Activated naive CD4-positive, alpha-beta T cell (primary cell): ENCODE results near the gene TBX6.
"Not testable (repeated sequence)": the region's sequence is repeated elsewhere in the genome, so short reads cannot be mapped to it uniquely, and the experiment has no call there.

Experiments used
- DNase-seq, 4 experiments: peaks; one replicate each; lab custom pipeline; 2025; lab: John Stamatoyannopoulos, UW

Gene TBX6, protein sequence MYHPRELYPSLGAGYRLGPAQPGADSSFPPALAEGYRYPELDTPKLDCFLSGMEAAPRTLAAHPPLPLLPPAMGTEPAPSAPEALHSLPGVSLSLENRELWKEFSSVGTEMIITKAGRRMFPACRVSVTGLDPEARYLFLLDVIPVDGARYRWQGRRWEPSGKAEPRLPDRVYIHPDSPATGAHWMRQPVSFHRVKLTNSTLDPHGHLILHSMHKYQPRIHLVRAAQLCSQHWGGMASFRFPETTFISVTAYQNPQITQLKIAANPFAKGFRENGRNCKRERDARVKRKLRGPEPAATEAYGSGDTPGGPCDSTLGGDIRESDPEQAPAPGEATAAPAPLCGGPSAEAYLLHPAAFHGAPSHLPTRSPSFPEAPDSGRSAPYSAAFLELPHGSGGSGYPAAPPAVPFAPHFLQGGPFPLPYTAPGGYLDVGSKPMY

DNA sequence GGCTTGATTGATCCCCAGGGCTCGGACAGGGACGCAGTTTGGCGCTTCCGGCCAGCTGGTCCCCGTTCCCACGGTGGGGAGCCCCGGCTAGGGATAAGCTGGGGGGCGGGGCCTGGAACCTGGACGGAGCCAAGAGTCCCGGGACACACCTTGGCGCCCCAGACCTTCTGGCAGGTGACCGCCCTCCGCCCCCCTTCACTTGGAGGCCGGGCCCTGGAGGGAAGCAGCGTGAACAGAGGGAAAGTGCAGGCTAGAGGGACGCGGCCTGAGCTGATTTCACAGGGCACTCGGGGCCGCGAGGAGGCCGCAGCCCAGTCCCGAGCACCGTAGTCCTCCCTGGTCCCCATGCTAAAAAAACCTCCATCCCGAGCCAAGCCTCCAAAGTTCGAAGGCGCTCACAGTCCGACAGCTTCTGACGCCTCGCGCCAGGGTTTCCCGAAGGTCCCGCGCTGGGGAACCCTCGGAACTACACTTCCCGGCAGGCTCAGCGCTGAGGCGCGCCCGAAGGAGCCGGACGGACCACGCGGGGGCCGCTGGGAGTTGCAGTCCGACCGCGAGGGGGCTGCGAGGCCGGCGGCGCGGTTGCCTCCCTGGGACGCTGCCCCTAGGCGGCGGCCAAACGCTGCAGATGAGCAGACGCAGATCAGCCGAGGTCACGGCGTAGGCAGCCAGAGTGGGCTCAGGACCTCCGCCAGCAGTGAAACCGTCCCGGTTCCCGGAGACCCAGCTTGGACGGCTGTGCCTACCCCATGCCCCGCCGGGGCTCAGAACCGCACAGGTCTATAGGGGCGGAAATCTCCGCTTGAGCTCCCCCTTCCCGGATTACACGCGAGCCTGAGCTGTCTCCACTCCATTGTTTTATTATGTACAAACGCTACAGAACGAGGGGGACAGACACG is at the start of gene TBX6:
TBX6 (minus strand) TSS at position 451 of the 899 bp plus-strand sequence. CDS start 731 bp downstream, outside the sequence.
- peak; percentile 80 to 91 (median 84) for DNase-seq

DNA sequence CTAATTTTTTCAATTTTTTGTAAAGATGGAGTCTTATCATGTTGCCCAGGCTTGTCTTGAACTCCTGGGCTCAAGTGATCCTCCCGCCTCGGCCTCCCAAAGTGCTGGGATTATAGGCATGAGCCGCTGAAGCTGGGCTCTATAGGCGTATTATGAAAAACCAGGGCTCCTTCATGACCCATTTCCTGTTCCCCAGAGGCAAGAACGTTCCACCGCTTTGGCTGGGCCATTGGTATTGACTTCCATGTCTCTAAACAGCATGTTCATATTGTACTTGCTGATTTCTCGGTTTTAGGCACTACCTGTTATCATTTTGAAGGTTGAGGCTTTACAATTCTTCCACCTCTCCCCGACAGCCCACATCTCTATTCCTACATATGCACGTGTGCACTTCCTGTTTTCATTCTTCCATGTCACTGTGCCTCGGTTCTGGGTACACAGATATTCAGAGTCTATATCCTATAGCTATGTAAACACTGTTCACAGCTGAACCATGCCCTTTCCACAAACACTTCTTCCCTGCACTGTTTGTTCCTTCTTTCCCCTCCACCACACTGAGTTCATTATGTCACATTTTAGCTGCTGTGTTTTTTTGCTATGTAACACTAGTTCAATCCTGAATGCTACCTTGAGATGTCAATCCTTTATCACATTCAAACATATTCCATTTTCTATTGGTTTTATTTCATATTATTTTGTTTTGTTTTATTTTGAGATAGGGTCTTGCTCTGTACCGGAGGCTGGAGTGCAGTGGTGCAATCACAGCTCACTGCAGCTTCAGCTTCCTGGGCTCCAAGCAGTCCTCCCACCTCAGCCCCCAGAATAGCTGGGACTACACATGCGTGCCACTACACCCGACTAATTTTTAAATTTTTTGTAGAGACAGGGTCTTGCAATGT is 48.1 kb upstream of the TBX6 start:
- no peak for DNase-seq

DNA sequence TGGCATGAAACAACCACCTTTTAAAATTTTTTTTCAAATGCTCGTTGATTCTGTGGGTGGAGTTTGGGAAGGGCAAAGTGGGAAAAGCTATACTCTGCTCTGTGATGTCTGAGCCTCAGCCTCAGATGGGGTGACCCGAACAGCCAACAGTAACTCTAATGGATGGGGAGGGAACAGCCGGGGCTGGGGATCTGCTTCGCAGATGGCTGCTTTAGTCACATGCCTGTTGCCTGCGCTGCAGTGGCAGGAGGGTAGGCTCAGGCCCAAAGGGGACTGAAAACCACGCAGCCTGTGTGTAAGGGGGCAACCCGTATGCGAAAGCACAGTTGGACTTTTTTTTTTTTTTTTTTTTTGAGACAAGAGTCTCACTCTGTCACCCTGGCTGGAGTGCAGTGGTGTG is 46.2 kb upstream of the TBX6 start:
- DNase-seq, result no peak

DNA sequence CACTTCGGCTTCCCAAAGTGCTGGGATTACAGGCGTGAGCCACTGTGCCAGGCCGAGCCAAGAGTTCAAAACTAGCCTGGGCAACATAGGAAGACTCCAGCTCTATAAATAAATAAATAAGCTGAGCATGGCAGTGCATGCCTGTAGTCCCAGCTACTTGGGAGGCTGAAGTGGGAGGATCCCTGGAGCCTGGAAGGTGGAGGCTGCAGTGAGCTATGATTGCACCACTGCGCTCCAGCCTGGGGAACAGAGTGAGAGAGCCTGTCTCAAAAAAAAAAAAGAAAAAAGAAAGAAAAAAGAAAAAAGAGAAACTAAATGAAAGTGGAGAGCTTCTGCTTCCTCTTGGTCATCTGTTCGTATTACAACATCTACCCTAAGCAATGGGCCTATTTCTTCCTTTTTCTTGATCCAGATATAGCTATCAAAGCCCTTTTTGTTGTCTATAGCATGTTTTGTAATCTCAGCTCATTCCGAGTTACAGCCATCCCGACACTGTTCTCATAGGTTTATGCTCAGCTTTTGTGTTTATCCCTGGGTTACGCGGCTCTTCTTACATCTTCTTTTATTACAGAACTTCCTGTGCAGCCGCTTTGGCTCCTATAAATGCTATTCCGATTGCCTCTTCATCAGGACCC is 45.4 kb upstream of the TBX6 start:
- no peak for DNase-seq

DNA sequence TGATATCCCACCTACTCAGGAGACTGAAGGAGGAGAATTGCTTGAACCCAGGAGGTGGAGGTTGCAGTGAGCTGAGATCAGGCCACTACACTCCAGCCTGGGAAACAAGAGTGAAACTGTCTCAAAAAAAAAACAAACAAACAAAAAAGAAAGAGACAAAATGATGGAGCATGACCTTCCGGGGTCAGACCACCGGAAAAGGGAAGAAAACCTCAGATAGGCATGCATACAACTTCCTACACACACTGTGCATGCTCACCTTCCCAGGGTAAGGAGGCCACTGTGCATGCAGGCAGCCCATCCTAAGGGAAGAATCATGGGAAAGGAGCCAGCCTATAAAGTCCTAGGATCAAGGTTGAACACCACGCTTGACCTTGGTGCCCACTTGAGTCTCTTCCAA is 40.9 kb upstream of the TBX6 start:
- no peak for DNase-seq

DNA sequence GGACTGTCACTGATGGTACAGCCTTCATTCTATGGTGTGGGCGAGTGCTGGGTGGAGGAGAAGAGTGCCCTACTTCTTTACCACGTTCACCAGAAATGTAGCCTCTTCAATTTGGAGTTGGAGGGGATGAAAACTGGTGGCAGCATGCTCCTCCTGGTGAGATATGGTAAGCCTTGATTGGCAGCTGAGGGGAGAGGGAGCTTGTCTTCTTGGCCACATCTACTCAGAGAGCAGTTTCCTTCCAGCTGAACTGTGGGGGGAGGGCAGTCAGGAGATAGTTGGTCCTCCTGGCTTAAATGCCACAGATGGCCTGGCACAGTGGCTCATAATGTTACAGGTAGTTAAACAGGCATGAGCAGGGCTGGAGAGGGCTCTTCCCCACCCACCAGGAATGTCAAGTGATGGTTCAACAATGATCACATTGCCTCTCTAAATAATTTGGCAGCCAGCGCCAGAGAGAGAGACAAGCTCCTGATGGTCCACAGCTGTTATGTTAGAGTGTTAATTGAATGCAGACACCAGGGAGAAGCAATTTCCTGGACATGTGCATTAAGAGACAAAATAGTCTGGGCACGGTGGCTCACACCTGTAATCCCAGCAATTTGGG is 40.2 kb upstream of the TBX6 start:
- no peak for DNase-seq

DNA sequence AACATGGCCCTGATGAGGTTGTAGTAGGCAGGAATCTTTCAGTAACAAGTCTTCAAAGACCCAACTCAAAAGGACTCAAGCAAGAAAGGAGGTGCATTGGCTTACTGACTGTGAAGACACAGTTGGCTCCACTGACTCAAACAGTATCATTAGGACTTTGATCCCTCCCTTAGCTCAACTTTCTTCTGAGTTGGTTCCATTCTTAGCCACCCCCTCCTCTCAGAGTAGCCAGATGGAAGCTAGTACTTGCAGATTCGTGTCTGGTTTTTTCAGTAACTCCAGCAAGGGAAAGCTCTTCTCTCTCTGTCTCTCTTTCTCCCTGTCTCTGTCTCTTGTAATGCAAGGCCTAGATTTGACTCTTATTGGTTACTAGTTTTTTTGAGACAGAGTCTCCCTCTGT is 36.3 kb upstream of the TBX6 start:
- no peak for DNase-seq

DNA sequence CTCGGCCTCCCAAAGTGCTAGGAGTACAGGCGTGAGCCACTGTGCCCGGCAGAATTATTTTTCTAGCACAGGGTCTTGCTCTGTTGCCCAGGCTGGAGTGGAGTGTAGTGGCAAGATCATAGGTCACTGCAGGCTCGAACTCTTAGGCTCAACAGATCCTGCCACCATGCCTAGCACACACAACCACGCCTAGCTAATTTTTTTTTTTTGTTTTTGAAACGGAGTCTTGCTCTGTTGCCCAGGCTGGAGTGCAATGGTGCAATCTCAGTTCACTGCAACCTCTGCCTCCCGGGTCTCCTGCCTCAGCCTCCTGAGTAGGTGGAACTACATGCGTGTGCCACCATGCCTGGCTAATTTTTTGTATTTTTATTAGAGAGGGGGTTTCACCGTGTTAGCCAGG is 34.0 kb upstream of the TBX6 start:
- DNase-seq, result not testable (repeated sequence)

DNA sequence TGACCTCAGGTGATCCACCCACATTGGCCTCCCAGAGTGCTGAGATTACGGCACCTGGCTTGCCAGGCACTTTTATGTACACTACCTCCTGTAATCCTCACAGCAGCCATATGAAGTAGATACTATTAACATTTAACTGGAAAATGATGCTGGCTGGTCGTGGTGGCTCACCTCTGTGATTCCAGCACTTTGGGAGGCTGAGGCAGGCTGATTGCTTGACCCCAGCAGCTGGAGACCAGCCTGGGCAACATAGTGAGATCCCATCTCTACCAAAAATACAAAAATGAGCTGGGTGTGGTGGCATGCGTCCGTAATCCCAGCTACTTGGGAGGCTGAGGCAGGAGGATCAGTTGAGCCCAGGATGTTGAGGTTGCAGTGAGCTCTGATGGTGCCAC is 33.3 kb upstream of the TBX6 start:
- no peak for DNase-seq

DNA sequence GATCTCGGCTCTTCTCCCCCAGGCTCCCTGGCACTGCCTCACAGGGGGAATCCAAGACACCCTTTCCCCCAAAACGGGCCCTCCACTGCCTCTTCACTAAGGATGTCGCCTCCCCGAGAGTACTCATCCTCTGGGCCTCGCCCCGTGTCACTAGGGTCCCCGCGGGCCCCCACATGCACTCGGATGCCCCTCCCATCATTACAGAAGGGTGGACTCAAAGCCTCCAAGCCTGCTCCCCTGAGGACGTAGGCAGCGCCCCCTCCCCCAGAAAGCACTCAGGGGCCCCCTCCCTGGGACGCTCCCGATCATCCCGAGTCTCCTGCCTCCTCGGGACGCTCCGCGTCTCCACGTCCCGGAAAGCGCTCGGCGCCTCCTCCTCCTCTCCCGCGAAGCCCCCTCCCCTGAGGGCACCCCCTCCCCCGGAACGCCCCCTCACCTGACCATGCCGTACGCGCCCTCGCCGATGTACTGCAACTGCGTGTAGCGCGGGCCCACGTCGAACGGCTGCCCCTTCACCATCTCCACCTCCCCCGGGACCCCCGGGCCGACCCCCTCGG is 31.0 kb upstream of the TBX6 start:
- DNase-seq, result no peak

DNA sequence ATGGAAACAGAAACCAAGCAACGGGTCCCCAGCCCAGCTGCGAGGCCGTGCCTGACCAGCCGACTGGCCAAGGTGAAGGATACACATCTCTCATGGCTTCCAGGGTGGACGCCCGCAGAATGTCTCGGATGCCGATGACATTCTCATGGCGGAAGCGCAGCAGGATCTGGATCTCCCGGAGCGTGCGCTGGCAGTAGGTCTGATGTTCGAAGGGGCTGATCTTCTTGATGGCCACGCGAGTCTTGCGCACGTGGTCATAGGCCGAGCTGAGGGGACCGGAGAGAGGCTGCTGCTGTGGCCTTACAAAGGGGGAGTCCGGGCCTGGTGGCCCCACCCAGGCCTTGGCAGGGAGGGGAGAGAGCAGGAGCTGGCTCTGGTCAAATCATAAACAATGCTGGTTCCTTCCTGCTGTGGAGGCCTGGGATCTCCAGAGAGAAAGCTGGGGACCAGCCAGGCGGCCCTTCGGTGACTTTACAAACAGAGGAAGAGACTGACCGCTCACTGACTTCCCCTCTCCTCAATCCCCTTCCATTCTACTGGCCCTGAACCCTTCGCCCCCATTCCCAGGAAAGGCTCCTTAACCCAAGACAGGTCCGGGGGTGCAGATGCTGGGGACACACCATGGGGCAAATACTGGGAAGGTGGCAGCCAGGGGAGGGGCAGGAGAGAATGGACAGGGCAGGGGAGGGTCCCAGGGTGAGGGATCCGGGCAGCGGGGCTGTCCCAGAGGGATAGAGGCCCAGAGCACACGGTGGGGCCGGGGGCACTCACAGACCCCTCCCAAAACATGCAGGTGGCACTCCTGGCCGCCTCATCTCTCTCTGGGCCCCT is 30.2 kb upstream of the TBX6 start:
- no peak for DNase-seq

DNA sequence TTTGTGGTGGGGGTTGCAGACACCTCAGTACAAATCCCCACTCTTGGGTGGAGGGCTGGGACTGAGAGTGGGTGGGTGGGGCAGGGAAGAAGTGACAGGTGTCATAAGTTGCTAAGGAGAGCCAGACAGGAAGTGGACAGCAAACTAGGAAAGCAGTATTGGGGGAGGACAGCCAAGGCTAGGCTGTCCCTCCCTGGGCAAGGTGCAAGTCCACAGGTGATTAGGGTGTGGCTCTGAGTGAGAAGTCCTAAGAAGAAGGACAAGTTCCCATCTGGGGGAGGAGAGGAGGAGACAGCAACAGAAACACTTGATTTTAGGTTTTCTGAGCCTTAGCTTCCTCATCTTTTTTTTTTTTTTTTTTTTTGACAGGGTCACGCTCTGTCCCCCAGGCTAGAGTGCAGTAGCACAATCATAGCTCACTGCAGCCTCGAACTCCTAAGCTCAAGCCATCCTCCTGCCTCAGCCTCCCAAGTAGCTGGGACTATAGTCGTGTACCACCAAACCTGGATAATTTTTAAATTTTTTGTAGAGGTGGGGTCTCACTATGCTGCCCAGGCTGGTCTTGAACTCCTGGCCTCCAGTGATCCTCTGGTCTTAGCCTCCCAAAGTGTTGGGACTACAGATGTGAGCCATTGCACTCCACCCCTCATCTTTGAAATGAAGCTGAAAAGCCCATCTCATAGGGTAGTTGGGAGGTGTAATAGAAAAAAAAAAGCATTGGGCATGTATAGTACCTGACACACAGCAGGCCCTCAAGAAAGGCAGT is 28.8 kb upstream of the TBX6 start:
- DNase-seq, result no peak

DNA sequence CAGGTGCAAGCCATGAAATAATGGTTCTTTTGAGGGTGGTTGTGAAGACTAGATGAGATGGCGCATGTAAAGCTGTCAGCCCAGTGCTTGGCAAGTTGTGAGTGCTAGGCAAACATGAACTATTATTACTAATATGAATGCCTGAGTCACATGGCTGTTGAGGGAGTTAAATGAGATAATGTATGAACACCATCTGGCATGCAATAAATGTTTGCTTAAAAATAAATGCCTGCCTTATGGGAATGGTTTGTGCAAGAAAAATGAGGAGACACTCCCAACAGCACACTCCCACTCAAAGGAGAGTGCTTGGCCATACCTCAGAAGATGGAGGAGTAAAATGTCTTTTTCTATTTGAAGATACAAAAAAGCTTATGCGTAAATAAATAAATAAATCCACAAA is 27.7 kb upstream of the TBX6 start:
- DNase-seq, result no peak

DNA sequence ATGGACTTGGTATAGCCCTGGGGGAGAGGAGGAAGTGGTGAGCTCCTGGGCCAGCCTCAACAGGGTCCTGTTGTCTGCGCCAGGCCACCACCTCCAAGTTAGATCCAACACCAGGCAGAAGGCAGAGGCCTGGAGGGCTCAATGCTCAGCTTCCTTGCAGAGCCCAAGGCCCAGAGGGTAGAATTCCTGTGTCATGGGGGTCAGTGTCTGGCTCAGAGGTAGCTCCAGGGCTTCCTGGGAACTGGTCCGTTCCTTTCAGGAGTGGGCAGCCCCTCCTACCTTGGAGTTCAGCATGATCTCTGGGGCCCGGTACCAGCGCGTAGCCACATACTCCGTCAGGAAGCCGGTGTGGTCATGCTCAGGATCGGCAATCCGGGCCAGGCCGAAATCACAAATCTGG is 26.0 kb upstream of the TBX6 start:
- DNase-seq, result no peak

DNA sequence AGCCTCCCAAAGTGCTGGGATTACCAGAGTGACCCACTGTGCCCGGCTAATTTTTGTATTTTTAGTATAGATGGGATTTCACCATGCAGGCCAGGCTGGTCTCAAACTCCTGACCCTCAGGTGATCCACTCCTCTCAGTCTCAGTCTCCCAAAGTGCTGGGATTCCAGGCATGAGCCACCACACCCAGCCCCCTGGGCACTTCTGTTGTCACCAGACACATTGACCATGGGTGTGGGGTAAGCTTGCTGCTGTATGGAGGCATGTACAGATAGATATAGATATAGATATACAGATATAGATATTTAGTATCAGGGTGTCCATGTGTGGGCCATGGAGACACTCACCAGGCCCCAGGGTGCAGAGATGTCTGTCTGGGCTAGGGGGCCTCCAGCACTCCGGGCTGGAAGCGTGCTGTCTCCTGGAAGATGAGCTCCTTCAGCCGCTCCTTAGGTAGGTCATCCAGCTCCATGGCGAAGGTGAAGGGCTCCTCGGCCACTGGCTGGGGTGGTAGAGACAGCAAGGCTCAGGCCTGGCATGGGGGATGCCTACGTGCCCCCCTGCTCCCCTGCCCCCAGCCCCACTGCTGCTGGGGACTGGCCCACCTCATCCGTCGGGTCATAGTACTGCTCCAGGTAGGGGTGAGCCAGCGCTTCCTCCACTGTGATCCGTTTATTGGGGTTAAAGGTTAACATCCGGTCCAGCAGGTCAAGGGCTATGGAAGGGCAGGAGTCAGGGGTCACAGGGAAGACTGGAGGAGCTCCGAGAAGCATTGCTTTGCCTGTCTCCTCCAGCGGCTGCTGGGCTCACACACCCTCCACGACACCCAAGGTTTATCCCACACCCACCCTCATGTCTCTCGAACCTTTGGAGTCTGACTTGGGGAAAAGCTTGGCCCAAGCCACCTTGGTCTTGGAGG is 24.8 kb upstream of the TBX6 start:
- no peak for DNase-seq

DNA sequence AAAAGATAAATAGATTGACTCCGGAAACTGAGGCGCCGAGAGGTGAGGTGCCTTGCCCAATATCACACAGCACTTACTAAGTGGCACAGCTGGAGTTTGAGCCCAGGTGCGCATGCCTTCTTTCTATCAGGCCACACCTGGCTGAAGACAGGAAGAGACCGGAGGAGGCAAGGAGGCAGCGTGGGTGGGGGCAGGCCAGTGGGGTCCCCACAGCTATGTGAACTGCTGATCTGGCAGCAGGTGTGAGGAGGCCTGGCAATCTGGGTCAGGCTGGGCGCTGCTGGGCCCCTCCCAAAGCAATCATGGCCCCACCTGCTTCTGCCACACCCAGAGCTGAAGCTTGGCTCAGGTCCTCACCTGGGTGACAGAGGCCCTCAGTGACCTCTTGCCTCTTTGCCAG is 23.5 kb upstream of the TBX6 start:
- DNase-seq, result no peak

DNA sequence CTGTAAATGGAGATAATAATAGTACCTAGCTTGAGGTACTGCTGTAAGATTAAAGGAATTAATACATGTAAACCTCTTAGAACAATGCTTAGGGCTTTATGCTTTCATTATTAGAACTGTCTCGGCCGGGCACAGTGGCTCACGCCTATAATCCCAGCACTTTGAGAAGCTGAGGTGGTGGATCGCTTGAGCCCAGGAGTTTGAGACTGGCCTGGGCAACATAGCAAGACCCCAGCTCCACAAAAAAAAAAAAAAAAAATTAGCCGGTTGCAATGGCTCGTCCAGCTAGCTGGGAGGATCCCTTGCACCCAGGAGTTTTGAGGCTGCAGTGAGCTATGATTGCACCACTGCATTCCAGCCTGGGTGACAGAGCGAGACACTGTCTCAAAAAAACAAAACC is 23.1 kb upstream of the TBX6 start:
- DNase-seq, result not testable (repeated sequence)

DNA sequence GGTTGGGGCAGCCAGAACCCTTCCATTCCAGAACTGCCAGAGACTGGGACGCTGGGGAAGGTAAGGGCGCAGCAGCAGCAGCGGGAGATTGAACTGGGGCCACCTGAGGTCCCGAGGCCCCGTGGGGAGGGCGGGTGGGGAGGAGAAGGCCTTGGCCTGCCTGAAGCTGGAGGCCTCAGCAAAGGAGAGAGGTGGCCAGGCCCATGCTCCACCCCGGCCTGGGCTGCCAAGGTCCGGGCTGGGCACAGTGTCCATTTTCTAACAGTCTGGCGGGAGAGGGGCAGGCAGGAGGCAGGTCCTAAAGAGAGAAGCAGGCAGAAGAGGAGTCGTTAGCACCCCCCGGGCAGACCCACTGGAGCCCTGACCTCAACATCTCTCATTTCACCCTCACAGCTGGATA is 22.7 kb upstream of the TBX6 start:
- DNase-seq, result no peak
